ENCODE results near the gene DGUOK.

DNA sequence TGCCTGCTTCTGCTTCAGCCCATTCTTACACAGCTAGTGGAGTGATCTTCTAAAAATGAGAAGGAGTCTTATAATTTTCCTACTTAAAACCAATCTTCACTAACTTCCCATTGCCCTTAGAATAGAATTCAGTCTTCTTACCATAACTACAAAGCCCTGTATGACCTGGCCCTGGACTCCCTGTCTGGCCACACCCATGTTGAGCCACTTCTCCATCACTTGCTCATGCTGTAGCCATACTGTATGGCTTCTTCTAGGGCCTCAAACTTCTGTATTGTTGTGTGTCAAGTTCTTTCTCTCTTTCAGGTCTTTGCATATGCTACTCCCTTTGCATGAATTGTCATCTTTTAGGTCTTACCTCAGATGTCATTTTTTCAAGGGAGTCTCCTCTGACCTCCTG lies 11.2 kb downstream of the DGUOK start:
- TF ChIP-seq, protein P1, sequence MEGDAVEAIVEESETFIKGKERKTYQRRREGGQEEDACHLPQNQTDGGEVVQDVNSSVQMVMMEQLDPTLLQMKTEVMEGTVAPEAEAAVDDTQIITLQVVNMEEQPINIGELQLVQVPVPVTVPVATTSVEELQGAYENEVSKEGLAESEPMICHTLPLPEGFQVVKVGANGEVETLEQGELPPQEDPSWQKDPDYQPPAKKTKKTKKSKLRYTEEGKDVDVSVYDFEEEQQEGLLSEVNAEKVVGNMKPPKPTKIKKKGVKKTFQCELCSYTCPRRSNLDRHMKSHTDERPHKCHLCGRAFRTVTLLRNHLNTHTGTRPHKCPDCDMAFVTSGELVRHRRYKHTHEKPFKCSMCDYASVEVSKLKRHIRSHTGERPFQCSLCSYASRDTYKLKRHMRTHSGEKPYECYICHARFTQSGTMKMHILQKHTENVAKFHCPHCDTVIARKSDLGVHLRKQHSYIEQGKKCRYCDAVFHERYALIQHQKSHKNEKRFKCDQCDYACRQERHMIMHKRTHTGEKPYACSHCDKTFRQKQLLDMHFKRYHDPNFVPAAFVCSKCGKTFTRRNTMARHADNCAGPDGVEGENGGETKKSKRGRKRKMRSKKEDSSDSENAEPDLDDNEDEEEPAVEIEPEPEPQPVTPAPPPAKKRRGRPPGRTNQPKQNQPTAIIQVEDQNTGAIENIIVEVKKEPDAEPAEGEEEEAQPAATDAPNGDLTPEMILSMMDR (conservative IDR thresholded peaks at IDR 0.05; ENCODE audit: low read depth in 2 of 2) = no peak
- TF ChIP-seq EZH2 (IDR thresholded peaks at IDR 0.05; ENCODE audit: low read depth, unreplicated experiment) = no peak
- no peak for TF ChIP-seq POLR2AphosphoS5 (IDR thresholded peaks at IDR 0.05; ENCODE audit: low read depth)
- no peak for TF ChIP-seq CREB1 (CRISPR knock-in tag; IDR thresholded peaks at IDR 0.05; ENCODE audit: low read depth)
- TF ChIP-seq STAT1 (IDR thresholded peaks at IDR 0.05; ENCODE audit: unreplicated experiment) = no peak
- TF ChIP-seq, protein P2, sequence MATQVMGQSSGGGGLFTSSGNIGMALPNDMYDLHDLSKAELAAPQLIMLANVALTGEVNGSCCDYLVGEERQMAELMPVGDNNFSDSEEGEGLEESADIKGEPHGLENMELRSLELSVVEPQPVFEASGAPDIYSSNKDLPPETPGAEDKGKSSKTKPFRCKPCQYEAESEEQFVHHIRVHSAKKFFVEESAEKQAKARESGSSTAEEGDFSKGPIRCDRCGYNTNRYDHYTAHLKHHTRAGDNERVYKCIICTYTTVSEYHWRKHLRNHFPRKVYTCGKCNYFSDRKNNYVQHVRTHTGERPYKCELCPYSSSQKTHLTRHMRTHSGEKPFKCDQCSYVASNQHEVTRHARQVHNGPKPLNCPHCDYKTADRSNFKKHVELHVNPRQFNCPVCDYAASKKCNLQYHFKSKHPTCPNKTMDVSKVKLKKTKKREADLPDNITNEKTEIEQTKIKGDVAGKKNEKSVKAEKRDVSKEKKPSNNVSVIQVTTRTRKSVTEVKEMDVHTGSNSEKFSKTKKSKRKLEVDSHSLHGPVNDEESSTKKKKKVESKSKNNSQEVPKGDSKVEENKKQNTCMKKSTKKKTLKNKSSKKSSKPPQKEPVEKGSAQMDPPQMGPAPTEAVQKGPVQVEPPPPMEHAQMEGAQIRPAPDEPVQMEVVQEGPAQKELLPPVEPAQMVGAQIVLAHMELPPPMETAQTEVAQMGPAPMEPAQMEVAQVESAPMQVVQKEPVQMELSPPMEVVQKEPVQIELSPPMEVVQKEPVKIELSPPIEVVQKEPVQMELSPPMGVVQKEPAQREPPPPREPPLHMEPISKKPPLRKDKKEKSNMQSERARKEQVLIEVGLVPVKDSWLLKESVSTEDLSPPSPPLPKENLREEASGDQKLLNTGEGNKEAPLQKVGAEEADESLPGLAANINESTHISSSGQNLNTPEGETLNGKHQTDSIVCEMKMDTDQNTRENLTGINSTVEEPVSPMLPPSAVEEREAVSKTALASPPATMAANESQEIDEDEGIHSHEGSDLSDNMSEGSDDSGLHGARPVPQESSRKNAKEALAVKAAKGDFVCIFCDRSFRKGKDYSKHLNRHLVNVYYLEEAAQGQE (IDR thresholded peaks at IDR 0.05; ENCODE audit: unreplicated experiment) = no peak

Data from GM23338 (cell line).